DND-41 (cell line): ENCODE data around the gene SLC45A1.

Experiments used
- ATAC-seq: fragments of 200-7000 bp; cut with Tn5 transposase; 3 replicates; pipeline ENCODE4 v1.9.1; 2021; ENCODE audit warnings: low read depth; ENCODE audit not compliant: insufficient read depth
- DNase-seq: peaks from one replicate; pipeline ENCODE4 v3.0.0-alpha.2; 2020
- H2AFZ ChIP-seq: 2 replicates; pipeline ENCODE4 v1.6.0; 2012; ENCODE audit warnings: low read depth, low read length
- H3K27ac ChIP-seq: 2 replicates; pipeline ENCODE4 v1.5.1; 2012; ENCODE audit warnings: low read length, inconsistent platforms
- H3K27me3 ChIP-seq: fragments of 200-600 bp; sonication (generic); 2 replicates; pipeline ENCODE4 v1.6.0; 2012; ENCODE audit warnings: low read length, mild to moderate bottlenecking, inconsistent platforms; ENCODE audit not compliant: insufficient read depth, poor library complexity
- H3K36me3 ChIP-seq: 2 replicates; pipeline ENCODE4 v1.5.1; 2012; ENCODE audit warnings: low read length, inconsistent platforms; ENCODE audit not compliant: insufficient read depth
- H3K4me1 ChIP-seq: 2 replicates; pipeline ENCODE4 v1.5.1; 2012; ENCODE audit warnings: mild to moderate bottlenecking, low read length; ENCODE audit not compliant: insufficient read depth
- H3K4me2 ChIP-seq: 2 replicates; pipeline ENCODE4 v1.6.0; 2012; ENCODE audit warnings: mild to moderate bottlenecking, moderate library complexity, low read length, inconsistent platforms; ENCODE audit not compliant: insufficient read depth
- H3K4me3 ChIP-seq, 2 experiments: fragments of 200-600 bp in 1 of 2; shearing (Covaris generic) in 1 of 2; 2 replicates each; pipeline ENCODE4 v1.5.1; 2012 to 2016; ENCODE audit warnings: inconsistent platforms in 2 of 2, low read length in 2 of 2, mild to moderate bottlenecking in 2 of 2, low read depth in 1 of 2, moderate library complexity in 1 of 2
- H3K79me2 ChIP-seq: 2 replicates; pipeline ENCODE4 v1.6.0; 2012; ENCODE audit warnings: low read length, inconsistent platforms; ENCODE audit not compliant: insufficient read depth
- H3K9ac ChIP-seq: 2 replicates; pipeline ENCODE4 v1.6.0; 2012; ENCODE audit warnings: low read depth, mild to moderate bottlenecking, inconsistent platforms, low read length, moderate library complexity
- H3K9me3 ChIP-seq: 2 replicates; pipeline ENCODE4 v1.5.1; 2012; ENCODE audit warnings: low read length, moderate library complexity, mild to moderate bottlenecking, inconsistent platforms; ENCODE audit not compliant: insufficient read depth, severe bottlenecking
- H4K20me1 ChIP-seq: 2 replicates; pipeline ENCODE4 v1.6.0; 2012; ENCODE audit warnings: low read length; ENCODE audit not compliant: insufficient read depth
- CTCF ChIP-seq: IDR thresholded peaks from 2 replicates; pipeline ENCODE4 v1.5.1; 2012; ENCODE audit warnings: borderline replicate concordance, low read length, moderate library complexity, mild to moderate bottlenecking; ENCODE audit not compliant: poor library complexity, severe bottlenecking; ENCODE audit errors: extremely low read depth
- EZH2 ChIP-seq: IDR thresholded peaks from 3 replicates; pipeline ENCODE4 v1.6.1; 2012; ENCODE audit warnings: borderline replicate concordance, low read depth, mild to moderate bottlenecking, moderate library complexity, low read length, inconsistent platforms; ENCODE audit not compliant: severe bottlenecking

Gene SLC45A1

GRCh38 chr1:8382051-8382505 lies 64.2 kb downstream of the SLC45A1 start:
- DNase-seq: no peak
- Histone ChIP-seq H2AFZ (no peak overlapping the region), H3K27me3 (no peaks in the 10 kb centered on the region), H3K36me3 (no peaks in the 10 kb centered on the region), H4K20me1 (peaks cover 11% of the 10 kb centered on the region), H3K4me1 (no peaks in the 10 kb centered on the region), H3K4me3 (no peak overlapping the region), H3K9me3 (no peaks in the 10 kb centered on the region), H3K9ac (no peak overlapping the region), H3K4me2 (no peak overlapping the region), H3K79me2 (no peaks in the 10 kb centered on the region), H3K27ac (no peak overlapping the region)
- no peak for ATAC-seq
- TF ChIP-seq EZH2 (no peak), CTCF (no peak)

GRCh38 chr1:8382608-8383505 lies 64.9 kb downstream of the SLC45A1 start:
- TF ChIP-seq EZH2 (no peak), CTCF (no peak)
- no peaks in the 10 kb centered on the region for H3K9me3 ChIP-seq
- H3K4me1 ChIP-seq: no peaks in the 10 kb centered on the region
- H3K9ac ChIP-seq: no peak overlapping the region
- H2AFZ ChIP-seq: no peak overlapping the region
- H3K36me3 ChIP-seq: no peaks in the 10 kb centered on the region
- DNase-seq (no peak), ATAC-seq (no peak)
- H3K4me3 ChIP-seq: no peak overlapping the region
- peaks cover 12% of the 10 kb centered on the region for H4K20me1 ChIP-seq
- no peak overlapping the region for H3K27ac ChIP-seq
- H3K27me3 ChIP-seq: no peaks in the 10 kb centered on the region
- no peaks in the 10 kb centered on the region for H3K79me2 ChIP-seq
- no peak overlapping the region for H3K4me2 ChIP-seq

- Histone ChIP-seq H2AFZ (no peak overlapping the region), H4K20me1 (peaks cover 6% of the 10 kb centered on the region; the same call in 1 of the 2 replicates)
- TF ChIP-seq CTCF: no peak
Measured at GRCh38 chr1:8384088-8384487, 66.2 kb downstream of the SLC45A1 start.

More at GRCh38 chr1:8384088-8384487, 66.2 kb downstream of the SLC45A1 start:
- H3K79me2 ChIP-seq: no peaks in the 10 kb centered on the region
- H3K9ac ChIP-seq: no peak overlapping the region
- H3K4me1 ChIP-seq: no peaks in the 10 kb centered on the region
- no peak for DNase-seq
- H3K27me3 ChIP-seq: no peaks in the 10 kb centered on the region
- no peak overlapping the region for H3K4me2 ChIP-seq
- H3K36me3 ChIP-seq: no peaks in the 10 kb centered on the region
- H3K9me3 ChIP-seq: no peaks in the 10 kb centered on the region
- no peak overlapping the region for H3K27ac ChIP-seq
- no peak overlapping the region for H3K4me3 ChIP-seq
- no peak for ATAC-seq
